Heart left ventricle (tissue), 13 donors: ENCODE measurements around the gene WDR33.

Source experiments
- POLR2A ChIP-seq, 2 donors: fragments of 450-650 bp; IDR thresholded peaks; one replicate each; pipeline ENCODE4 v1.6.1; 2017; ENCODE audit warnings: antibody characterized with exemption in 2 of 2, mild to moderate bottlenecking in 2 of 2, moderate library complexity in 2 of 2
- TF ChIP-seq, protein P1 (sequence below), 12 donors: fragments of 200-600 bp; sonication (generic) in 4 of 12; IDR thresholded peaks; one replicate each; pipeline versions ENCODE4 v1.5.0 to v1.8.0; 2018 to 2022; ENCODE audit warnings: antibody characterized with exemption in 12 of 12, mild to moderate bottlenecking in 5 of 12
- donor health status: ischemic (EF 13 %, LVEDD 7.1; RV severe dilation, severe dysfunction).
- donor health status: DM: no; HTN: yes; CAD: no.
- donor health status: DM: no; HTN: no; CAD: no.
- donor health status: ischemic (EF 25% LVEDD 6.9; RV normal size, moderate dysfunction).
- donor health status: ischemic (EF 25% LVEDD 5.7; RV mildly dilated, moderate dysfunction).
- donor health status: ischemic (EF 35%, LVEDD 5.7; RV mildly dilated, moderate dysfunction).
- donor health status: nonischemic (EF 11% LVEDD 7.7; RV severe dilation, severe dysfunction).
- donor health status: DM: yes; HTN: yes; CAD: no.
- donor health status: PGD.
- donor health status: ischemic (EF 29% LVEDD 5.4; RV normal size, mild dysfunction).
- donor health status: nonischemic (EF 23%, LVEDD 6.1; RV moderate dilation, normal function).

DNA sequence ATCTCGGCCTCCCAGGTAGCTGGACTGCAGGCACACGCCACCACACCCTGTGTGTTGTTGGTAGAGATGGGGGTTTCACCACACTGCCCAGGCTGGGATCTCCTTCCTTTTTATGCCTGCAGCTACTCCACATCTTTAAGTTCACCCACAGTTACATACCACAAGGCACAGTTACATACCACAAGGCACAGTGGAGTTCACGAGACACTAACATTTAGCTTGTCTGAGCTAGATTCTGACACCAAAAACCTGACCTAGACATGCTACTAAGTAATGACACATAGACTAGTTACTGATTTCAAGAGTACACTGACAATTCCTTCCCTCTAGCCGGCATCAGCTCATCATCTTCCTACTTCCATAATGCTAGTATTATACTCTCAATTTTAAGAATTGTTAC is 42.7 kb upstream of the WDR33 start:
- TF ChIP-seq, protein P1, sequence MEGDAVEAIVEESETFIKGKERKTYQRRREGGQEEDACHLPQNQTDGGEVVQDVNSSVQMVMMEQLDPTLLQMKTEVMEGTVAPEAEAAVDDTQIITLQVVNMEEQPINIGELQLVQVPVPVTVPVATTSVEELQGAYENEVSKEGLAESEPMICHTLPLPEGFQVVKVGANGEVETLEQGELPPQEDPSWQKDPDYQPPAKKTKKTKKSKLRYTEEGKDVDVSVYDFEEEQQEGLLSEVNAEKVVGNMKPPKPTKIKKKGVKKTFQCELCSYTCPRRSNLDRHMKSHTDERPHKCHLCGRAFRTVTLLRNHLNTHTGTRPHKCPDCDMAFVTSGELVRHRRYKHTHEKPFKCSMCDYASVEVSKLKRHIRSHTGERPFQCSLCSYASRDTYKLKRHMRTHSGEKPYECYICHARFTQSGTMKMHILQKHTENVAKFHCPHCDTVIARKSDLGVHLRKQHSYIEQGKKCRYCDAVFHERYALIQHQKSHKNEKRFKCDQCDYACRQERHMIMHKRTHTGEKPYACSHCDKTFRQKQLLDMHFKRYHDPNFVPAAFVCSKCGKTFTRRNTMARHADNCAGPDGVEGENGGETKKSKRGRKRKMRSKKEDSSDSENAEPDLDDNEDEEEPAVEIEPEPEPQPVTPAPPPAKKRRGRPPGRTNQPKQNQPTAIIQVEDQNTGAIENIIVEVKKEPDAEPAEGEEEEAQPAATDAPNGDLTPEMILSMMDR (IDR thresholded peaks at IDR 0.05), result no peak
- no peak for TF ChIP-seq POLR2A (IDR thresholded peaks at IDR 0.05)
